SK-N-MC (cell line): Measurements from ENCODE around the gene SLC38A2.
A peak's percentile ranks its signal among the peaks of the same experiment; 100 is the strongest.
"Not testable (repeated sequence)": the region's sequence is repeated elsewhere in the genome, so short reads cannot be mapped to it uniquely, and the experiment has no call there.

Source experiments
- DNase-seq: peaks from one replicate; pipeline ENCODE4 v3.0.0-alpha.2; 2011; ENCODE audit warnings: low read depth, low spot score
- H3K27ac ChIP-seq: fragments of 200-600 bp; sonication (generic); 2 replicates; pipeline ENCODE4 v1.5.1; 2016; ENCODE audit warnings: mixed run types
- H3K36me3 ChIP-seq: fragments of 200-600 bp; sonication (generic); 2 replicates; pipeline ENCODE4 v1.6.1; 2017; ENCODE audit warnings: antibody characterized with exemption, low read length, mixed read lengths; ENCODE audit not compliant: insufficient read depth
- H3K4me3 ChIP-seq: fragments of 200-600 bp; sonication (generic); 2 replicates; pipeline ENCODE4 v1.5.1; 2016
- H3K9ac ChIP-seq: fragments of 200-600 bp; sonication (generic); 2 replicates; pipeline ENCODE4 v1.8.0; 2017; ENCODE audit warnings: mixed run types, mixed read lengths; ENCODE audit not compliant: insufficient read length
- H3K9me3 ChIP-seq: fragments of 200-600 bp; sonication (generic); 2 replicates; pipeline ENCODE4 v1.6.1; 2017; ENCODE audit warnings: low read depth, mild to moderate bottlenecking, antibody characterized with exemption, low read length, moderate library complexity, mixed read lengths
- EZH2 ChIP-seq: fragments of 200-600 bp; sonication (generic); IDR thresholded peaks from one replicate; pipeline ENCODE4 v1.6.1; 2017; ENCODE audit warnings: antibody characterized with exemption
- FOXP2 ChIP-seq: optimal IDR thresholded peaks from 2 replicates; pipeline ENCODE3; 2011; ENCODE audit warnings: mild to moderate bottlenecking, moderate library complexity; ENCODE audit not compliant: insufficient read depth; ENCODE audit errors: extremely low read length, control extremely low read depth
- POLR2AphosphoS5 ChIP-seq: IDR thresholded peaks from 2 replicates; pipeline ENCODE4 v1.6.1; 2012; ENCODE audit warnings: mild to moderate bottlenecking, low read depth, low read length, borderline replicate concordance

Gene SLC38A2

GRCh38 chr12:46400406-46400805 lies 27.8 kb upstream of the SLC38A2 start:
- Histone ChIP-seq H3K36me3 (no peaks in the 10 kb centered on the region), H3K9me3 (no peaks in the 10 kb centered on the region), H3K9ac (no peak overlapping the region), H3K27ac (0 out of 2 replicates have a peak overlapping the region, but pooled peaks have one; percentile 6), H3K4me3 (no peak overlapping the region)
- TF ChIP-seq EZH2 (no peak), POLR2AphosphoS5 (no peak), FOXP2 (no peak)
- DNase-seq, result no peak

GRCh38 chr12:46399461-46400248 lies 27.1 kb upstream of the SLC38A2 start:
- H3K27ac ChIP-seq, H3K4me3 ChIP-seq, H3K36me3 ChIP-seq, H3K9me3 ChIP-seq, H3K9ac ChIP-seq, DNase-seq: not testable (repeated sequence)

- no peak for DNase-seq
- H3K4me3 ChIP-seq, result no peak overlapping the region
- no peaks in the 10 kb centered on the region for H3K9me3 ChIP-seq
- no peak overlapping the region for H3K27ac ChIP-seq
- no peak for TF ChIP-seq EZH2
- TF ChIP-seq FOXP2, result no peak
- no peak for TF ChIP-seq POLR2AphosphoS5
- H3K36me3 ChIP-seq, result no peaks in the 10 kb centered on the region
- H3K9ac ChIP-seq, result no peak overlapping the region
Observed at GRCh38 chr12:46396826-46397225, 24.3 kb upstream of the SLC38A2 start.

GRCh38 chr12:46395388-46395787 lies 22.8 kb upstream of the SLC38A2 start:
- H3K4me3 ChIP-seq, result peak overlapping the region; percentile 36

GRCh38 chr12:46391630-46392029 lies 19.1 kb upstream of the SLC38A2 start:
- DNase-seq, result no peak
- TF ChIP-seq POLR2AphosphoS5, result no peak; the same call in 1 of the 2 replicates
- TF ChIP-seq FOXP2, result no peak
- TF ChIP-seq EZH2, result no peak
- peak overlapping the region; percentile 36 for H3K4me3 ChIP-seq
- H3K9ac ChIP-seq, result no peak overlapping the region
- H3K27ac ChIP-seq, result peak overlapping the region; percentile 47
- H3K36me3 ChIP-seq, result no peaks in the 10 kb centered on the region
- H3K9me3 ChIP-seq, result no peaks in the 10 kb centered on the region

More at GRCh38 chr12:46395388-46395787, 22.8 kb upstream of the SLC38A2 start:
- TF ChIP-seq FOXP2, result no peak
- no peak for TF ChIP-seq EZH2
- no peak for TF ChIP-seq POLR2AphosphoS5
- Histone ChIP-seq H3K9ac (no peak overlapping the region), H3K36me3 (no peaks in the 10 kb centered on the region), H3K9me3 (no peaks in the 10 kb centered on the region), H3K27ac (peak overlapping the region; percentile 73)
- DNase-seq, result no peak

GRCh38 chr12:46390881-46391280 lies 18.3 kb upstream of the SLC38A2 start:
- no peaks in the 10 kb centered on the region for H3K36me3 ChIP-seq
- no peak overlapping the region for H3K9ac ChIP-seq
- TF ChIP-seq POLR2AphosphoS5, result no peak
- TF ChIP-seq FOXP2, result no peak
- no peak for TF ChIP-seq EZH2
- H3K4me3 ChIP-seq, result peak overlapping the region; percentile 36
- peak overlapping the region; percentile 47 for H3K27ac ChIP-seq
- H3K9me3 ChIP-seq, result no peaks in the 10 kb centered on the region
- no peak for DNase-seq

GRCh38 chr12:46390304-46390703 lies 17.7 kb upstream of the SLC38A2 start:
- Histone ChIP-seq H3K9ac (no peak overlapping the region), H3K27ac (peak overlapping the region; percentile 79; the same call in 1 of the 2 replicates), H3K9me3 (no peaks in the 10 kb centered on the region), H3K36me3 (no peaks in the 10 kb centered on the region), H3K4me3 (peak overlapping the region; percentile 26; the same call in 1 of the 2 replicates)
- TF ChIP-seq POLR2AphosphoS5 (no peak), FOXP2 (no peak), EZH2 (no peak)
- no peak for DNase-seq

GRCh38 chr12:46389031-46389616 lies 16.6 kb upstream of the SLC38A2 start:
- Histone ChIP-seq H3K36me3 (no peaks in the 10 kb centered on the region), H3K4me3 (peak overlapping the region; percentile 68), H3K9ac (no peak overlapping the region), H3K27ac (peak overlapping the region; percentile 79), H3K9me3 (no peaks in the 10 kb centered on the region)
- no peak for DNase-seq
- TF ChIP-seq FOXP2 (no peak), POLR2AphosphoS5 (peak; percentile 22; the same call in 1 of the 2 replicates)

GRCh38 chr12:46388427-46389021 lies 16.0 kb upstream of the SLC38A2 start:
- DNase-seq, result no peak
- no peaks in the 10 kb centered on the region for H3K9me3 ChIP-seq
- H3K9ac ChIP-seq, result no peak overlapping the region
- no peaks in the 10 kb centered on the region for H3K36me3 ChIP-seq
- TF ChIP-seq FOXP2, result peak; percentile 69
- TF ChIP-seq POLR2AphosphoS5, result 0 out of 2 replicates have a peak, but pooled peaks have one; percentile 11
- TF ChIP-seq EZH2, result no peak
- peak overlapping the region; percentile 68 for H3K4me3 ChIP-seq
- H3K27ac ChIP-seq, result peak overlapping the region; percentile 79
